ENCODE measurements around the gene GATAD2A. TPM values are rescaled to one million over a fixed set of nuclear protein-coding genes. Genes with fewer than 3 reads are reported as not detected.

Gene GATAD2A
- total and polyA plus RNA-seq, 9 of the 15 experiments (the other 6 are each of a cell fraction or from before 2014, with no cell fraction given) = 2.4 to 226 (median 44.2) TPM

- Histone ChIP-seq H4K20me1 (replicated peaks; ENCODE audit: control insufficient read depth, insufficient read depth, low read length) (peaks cover 15% of the 10 kb centered on the region), H3K9me3 (replicated peaks; ENCODE audit: control insufficient read depth, insufficient read depth, low read depth, low read length) (no peaks in the 10 kb centered on the region), H3K36me3 (ENCODE audit: control insufficient read depth, insufficient read depth, low read length) (peaks cover 18% of the 10 kb centered on the region; the same call in 2 of the 3 replicates), H2AFZ (ENCODE audit: low read depth, low read length) (no peak overlapping the region), H3K27me3 (ENCODE audit: control insufficient read depth in 2 of 2, insufficient read depth in 2 of 2, low read length in 2 of 2) (no peaks in the 10 kb centered on the region), H3K27ac (ENCODE audit: extremely low read depth, low read depth, low read length) (peak overlapping the region; percentile 75), H3K4me1 (replicated peaks in 1 of 2; ENCODE audit: control insufficient read depth in 2 of 2, insufficient read depth in 2 of 2, low read length in 2 of 2) (peaks cover 36 to 42% of the 10 kb centered on the region in 2 experiments), H3K9me1 (ENCODE audit: control insufficient read depth, insufficient read depth, low read length) (peaks cover 3% of the 10 kb centered on the region), H3K4me2 (ENCODE audit: insufficient read depth, low read length) (peak overlapping the region; percentile 47; the same call in 1 of the 2 replicates), H3K4me3 (no peak overlapping the region), H3K79me2 (ENCODE audit: control insufficient read depth, insufficient read depth, low read length) (peaks cover 88% of the 10 kb centered on the region), H3K9ac (ENCODE audit: insufficient read depth in 1 of 2, low read depth in 2 of 2, low read length in 2 of 2) (peak overlapping the region; percentile 45 to 56; a peak in 3 of 4 replicates)
- ChIA-PET POLR2A (interaction anchor here (0.8 to 1.6 kb wide), 6 partner anchors 9 to 56 kb away, joined by 3 to 9 read pairs (median 4); no protein-coding TSS in a partner anchor), CTCF (ENCODE audit: low intra/inter-chr PET ratio) (no interaction called here)
- FAIRE-seq (no peak), ATAC-seq (no peak), DNase-seq (ENCODE audit: extremely low read depth in 1 of 4, low spot score in 3 of 4) (no peak)
- 66% methylated on average over 11 of the region's 11 CpGs for WGBS (ENCODE audit: insufficient coverage, low coverage, missing lambda C conversion rate)
- BruUV-seq (replicated peaks) = no TSS peak
- in situ Hi-C loops (cut with MboI) = no loop called here
- intact Hi-C loops (cut with micrococcal nuclease) = loop anchor here (1.0 kb wide), 1 partner anchor 11 kb away; no protein-coding TSS in a partner anchor
- TF ChIP-seq VEZF1 (CRISPR knock-in tag; IDR thresholded peaks at IDR 0.05) (no peak), FOXJ2 (tag; IDR thresholded peaks at IDR 0.05) (0 out of 2 replicates have a peak, but pooled peaks have one; percentile 30), IRF9 (tag; IDR thresholded peaks at IDR 0.05) (peak; percentile 88), DIDO1 (tag; IDR thresholded peaks at IDR 0.05; ENCODE audit: low read depth) (no peak), ATF3 (IDR thresholded peaks at IDR 0.05) (peak; percentile 92), ATF3 (CRISPR knock-in tag; conservative IDR thresholded peaks at IDR 0.05) (no peak), ZBTB33 (CRISPR knock-in tag; IDR thresholded peaks at IDR 0.05) (peak; percentile 91)
These were observed 2.7 kb upstream of the GATAD2A start for GRCh38 chr19:19402656-19403372.
